GM12891 (cell line): ENCODE data around the gene CYYR1.

Source experiments
- DNase-seq: peaks from one replicate; pipeline ENCODE4 v3.0.0; 2011; ENCODE audit warnings: low spot score; ENCODE audit not compliant: insufficient read length
- FAIRE-seq: peaks from 2 replicates; lab custom pipeline; 2011; peaks lifted over from hg19 to GRCh38; lab: Jason Lieb, UNC
- PAX5 ChIP-seq: IDR thresholded peaks from 2 replicates; pipeline ENCODE4 v1.6.1; 2011; ENCODE audit warnings: low read length, moderate library complexity, mild to moderate bottlenecking; ENCODE audit not compliant: insufficient read depth, severe bottlenecking
- POLR2A ChIP-seq: IDR thresholded peaks from 2 replicates; pipeline ENCODE4 v1.6.1; 2011; ENCODE audit warnings: low read depth, low read length, control low read depth
- POLR2AphosphoS5 ChIP-seq: IDR thresholded peaks from 2 replicates; pipeline ENCODE4 v1.6.1; 2011; ENCODE audit warnings: low read depth, low read length, control low read depth
- POU2F2 ChIP-seq: IDR thresholded peaks from 2 replicates; pipeline ENCODE4 v1.6.1; 2011; ENCODE audit warnings: low read depth, mild to moderate bottlenecking, control low read depth, low read length, moderate library complexity
- SPI1 ChIP-seq: IDR thresholded peaks from 2 replicates; pipeline ENCODE4 v1.6.1; 2011; ENCODE audit warnings: low read depth, low read length, control low read depth
- TAF1 ChIP-seq: IDR thresholded peaks from 2 replicates; pipeline ENCODE4 v1.6.1; 2011; ENCODE audit warnings: low read depth, low read length, control low read depth

Gene CYYR1

GRCh38 chr21:26555540-26556146 lies 17.4 kb downstream of the CYYR1 start:
- FAIRE-seq (no peak), DNase-seq (no peak)
- TF ChIP-seq POU2F2 (no peak), POLR2AphosphoS5 (no peak), TAF1 (no peak), POLR2A (no peak), PAX5 (no peak), SPI1 (no peak)

DNA sequence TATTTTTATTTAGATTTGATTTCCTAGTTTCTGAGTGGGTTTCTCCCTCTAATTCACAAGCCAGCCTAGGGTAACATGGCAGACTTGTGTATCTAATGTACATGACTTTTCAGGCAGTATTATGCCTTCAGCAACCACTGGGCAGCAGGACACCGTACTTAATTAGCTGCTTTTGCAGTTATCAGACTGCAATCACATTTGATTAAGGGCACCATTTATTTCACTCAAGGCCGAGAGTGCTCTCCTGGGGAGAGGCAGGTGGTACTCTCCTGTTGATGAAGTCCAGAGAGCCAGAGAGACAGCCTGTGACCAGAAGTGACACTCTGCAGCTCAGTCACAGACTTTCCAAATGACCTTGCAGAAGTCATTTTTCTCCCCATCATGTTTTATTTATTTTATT lies 18.7 kb downstream of the CYYR1 start:
- TF ChIP-seq POLR2A (no peak), POLR2AphosphoS5 (no peak), TAF1 (no peak), POU2F2 (no peak), PAX5 (no peak)
- FAIRE-seq (no peak), DNase-seq (no peak)

DNA sequence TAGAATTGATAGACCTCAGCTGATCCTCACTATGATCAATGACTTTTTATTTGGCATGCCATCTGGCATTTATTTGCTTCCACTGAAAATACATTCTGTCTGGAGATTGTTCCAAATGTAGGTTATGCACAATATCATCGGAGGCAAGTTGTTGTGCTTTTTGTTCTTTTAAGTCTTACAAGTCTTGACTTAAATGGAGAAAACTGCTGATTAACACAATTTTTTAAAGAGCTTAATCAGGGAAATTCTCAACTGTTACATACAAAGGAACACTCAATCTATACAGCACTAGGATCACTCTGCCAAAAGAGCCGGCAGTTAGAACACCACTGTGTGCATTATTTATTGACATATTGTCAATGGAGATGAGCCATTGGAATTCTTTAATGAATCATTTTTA lies 19.2 kb downstream of the CYYR1 start:
- TF ChIP-seq POU2F2 (no peak), POLR2A (no peak), SPI1 (no peak)
- FAIRE-seq, result no peak
- no peak for DNase-seq

DNA sequence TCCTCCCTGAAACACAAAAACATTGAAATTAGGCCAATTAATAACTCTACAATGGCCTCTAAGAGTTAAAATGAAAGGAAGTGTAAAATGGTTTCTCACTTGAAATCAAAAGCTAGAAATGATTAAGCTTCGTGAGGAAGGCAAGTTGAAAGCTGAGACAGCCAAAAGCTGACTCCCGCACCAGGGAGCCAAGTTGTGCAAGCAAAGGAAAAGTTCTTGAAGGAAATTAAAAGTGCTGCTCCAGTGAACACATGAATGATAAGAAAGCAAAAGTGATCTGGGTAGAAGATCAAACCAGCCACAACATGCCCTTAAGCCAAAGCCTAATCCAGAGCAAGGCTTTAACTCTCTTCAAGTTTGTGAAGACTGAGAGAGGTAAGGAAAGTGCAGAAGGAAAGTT lies 22.8 kb downstream of the CYYR1 start:
- TF ChIP-seq PAX5, result no peak
- no peak for TF ChIP-seq POU2F2
- no peak for TF ChIP-seq TAF1
- no peak for TF ChIP-seq POLR2A
- TF ChIP-seq SPI1, result no peak
- TF ChIP-seq POLR2AphosphoS5, result no peak
- DNase-seq (no peak), FAIRE-seq (no peak)

- DNase-seq, result no peak
- no peak for FAIRE-seq
- TF ChIP-seq TAF1, result no peak
- TF ChIP-seq PAX5, result no peak
- TF ChIP-seq POU2F2, result no peak
- no peak for TF ChIP-seq POLR2A
- TF ChIP-seq POLR2AphosphoS5, result no peak
- no peak for TF ChIP-seq SPI1
Observed at GRCh38 chr21:26546446-26547097, 26.5 kb downstream of the CYYR1 start.

DNA sequence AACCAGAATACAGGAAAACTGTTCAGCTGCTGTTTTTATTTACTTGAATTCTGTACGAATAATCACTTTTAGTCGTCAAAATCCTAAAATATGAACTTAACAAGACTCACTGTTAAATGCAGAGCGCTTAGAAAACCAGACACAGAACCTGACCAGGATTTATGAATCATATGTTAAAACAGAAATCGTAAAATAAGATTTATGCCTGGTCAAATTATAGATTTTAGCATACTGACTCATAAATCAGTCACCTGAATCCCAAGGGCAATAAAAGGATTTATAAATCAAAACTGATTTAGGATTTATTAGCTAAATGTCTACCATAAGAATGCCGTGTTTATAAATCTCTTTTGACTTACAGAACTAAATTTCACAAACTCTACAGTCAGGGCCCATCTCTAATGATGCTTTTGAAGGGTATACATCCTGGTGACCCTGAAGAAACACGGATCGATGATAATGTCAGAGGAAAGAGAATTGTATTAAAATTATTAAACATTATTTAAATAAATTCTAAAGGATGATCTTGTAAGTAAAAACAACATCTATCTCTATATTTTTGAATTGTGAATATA lies 28.8 kb downstream of the CYYR1 start:
- FAIRE-seq (no peak), DNase-seq (no peak)
- TF ChIP-seq TAF1 (no peak), POLR2AphosphoS5 (no peak), POU2F2 (no peak), POLR2A (no peak), SPI1 (no peak), PAX5 (no peak)

- DNase-seq, result no peak
- no peak for FAIRE-seq
- no peak for TF ChIP-seq PAX5
- TF ChIP-seq SPI1, result no peak
- TF ChIP-seq TAF1, result no peak
- no peak for TF ChIP-seq POU2F2
- TF ChIP-seq POLR2A, result no peak
- no peak for TF ChIP-seq POLR2AphosphoS5
Observed at GRCh38 chr21:26540651-26541050, 32.4 kb downstream of the CYYR1 start.

- TF ChIP-seq TAF1 (no peak), POLR2A (no peak), SPI1 (no peak), POU2F2 (no peak), POLR2AphosphoS5 (no peak), PAX5 (no peak)
- DNase-seq (no peak), FAIRE-seq (no peak)
Observed at GRCh38 chr21:26539566-26539965, 33.5 kb downstream of the CYYR1 start.

DNA sequence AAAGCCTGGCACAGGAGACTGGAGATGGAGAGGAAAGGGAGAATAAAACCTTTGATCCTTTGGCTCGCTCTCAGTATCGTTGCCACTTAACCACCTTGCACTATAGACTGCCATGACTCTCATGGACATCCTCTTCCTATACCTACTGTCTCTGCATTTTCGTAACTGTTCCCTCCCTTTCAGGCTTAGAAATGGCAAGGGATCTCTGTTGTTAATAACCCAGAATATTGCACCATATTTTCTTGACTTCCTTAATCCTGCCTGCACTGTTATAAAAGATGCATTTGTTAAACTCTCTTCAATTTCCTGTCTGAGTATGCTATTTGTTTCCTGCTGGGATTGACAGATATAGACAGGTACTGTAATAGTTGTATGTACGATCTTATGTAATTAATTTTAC lies 38.6 kb downstream of the CYYR1 start:
- FAIRE-seq, result no peak
- no peak for DNase-seq
- TF ChIP-seq SPI1 (no peak), POU2F2 (no peak)
